ENCODE results near the gene TSFM. TPM values are rescaled to one million over a fixed set of nuclear protein-coding genes. Genes with fewer than 3 reads are reported as not detected.

The TSFM gene
- polyA plus RNA-seq, 3 donors: 4.5 to 22.6 (median 21.8) TPM

- 71% methylated on average over 1 of the region's 3 CpGs for WGBS (ENCODE audit: insufficient coverage)
- Histone ChIP-seq H3K36me3 (replicated peaks in 1 of 2; ENCODE audit: control insufficient read depth in 1 of 2, insufficient read depth in 2 of 2, low read length in 2 of 2) (peaks cover 8 to 16% of the 10 kb centered on the region in 2 donors), H3K4me1 (ENCODE audit: control insufficient read depth in 1 of 2, insufficient read depth in 2 of 2, low read length in 2 of 2) (peaks cover 81 to 89% of the 10 kb centered on the region in 2 donors), H3K9me3 (replicated peaks in 1 of 2; ENCODE audit: control insufficient read depth in 1 of 2, insufficient read depth in 1 of 2, low read length in 2 of 2) (no peaks in the 10 kb centered on the region), H2AFZ (ENCODE audit: insufficient read depth, low read depth, low read length, poor library complexity, severe bottlenecking) (no peak overlapping the region), H3K79me2 (ENCODE audit: insufficient read depth, low read length) (peaks cover 100% of the 10 kb centered on the region), H3K4me2 (replicated peaks; ENCODE audit: extremely low read depth, low read length, poor library complexity, severe bottlenecking) (no peak overlapping the region), H3K27me3 (ENCODE audit: control insufficient read depth in 2 of 2, insufficient read depth in 2 of 2, low read length in 2 of 2) (no peaks in the 10 kb centered on the region), H3K27ac (ENCODE audit: low read depth in 1 of 2, low read length in 2 of 2) (peak overlapping the region in 1 of 2 donors; percentile 25), H3K4me3 (replicated peaks in 1 of 3; ENCODE audit: low read depth in 2 of 3, low read length in 3 of 3) (no peak overlapping the region), H3K9ac (ENCODE audit: insufficient read depth, low read length, poor library complexity, severe bottlenecking) (no peak overlapping the region), H4K20me1 (ENCODE audit: insufficient read depth, low read length) (peaks cover 100% of the 10 kb centered on the region)
- no peak for TF ChIP-seq CTCF (IDR thresholded peaks at IDR 0.05)
- Mint-ChIP-seq H3K27me3 (ENCODE audit: low read depth in 3 of 3) (no peaks in the 10 kb centered on the region), H3K4me3 (no peak overlapping the region), H3K27ac (peak overlapping the region in 4 of 7 donors; percentile 1 to 81 (median 66)), H3K9me3 (no peaks in the 10 kb centered on the region), H3K36me3 (peaks cover 13 to 20% of the 10 kb centered on the region in 2 donors), H3K4me1 (peaks cover 89% of the 10 kb centered on the region)
- no peak for DNase-seq
- intact Hi-C loops (cut with micrococcal nuclease): no loop called here
These were observed 51.1 kb downstream of the TSFM start for GRCh38 chr12:57833672-57834071.

GRCh38 chr12:57834086-57834876 lies 51.7 kb downstream of the TSFM start:
- H3K4me2 ChIP-seq (replicated peaks; ENCODE audit: extremely low read depth, low read length, poor library complexity, severe bottlenecking): no peak overlapping the region
- intact Hi-C loops (cut with micrococcal nuclease): no loop called here
- H3K4me1 ChIP-seq (ENCODE audit: control insufficient read depth in 1 of 2, insufficient read depth in 2 of 2, low read length in 2 of 2): peaks cover 86 to 95% of the 10 kb centered on the region in 2 donors
- Mint-ChIP-seq H3K9me3 (no peaks in the 10 kb centered on the region), H3K4me1 (peaks cover 91% of the 10 kb centered on the region), H3K27ac (peak overlapping the region in 2 of 7 donors; percentile 25 to 37), H3K27me3 (ENCODE audit: low read depth in 3 of 3) (no peaks in the 10 kb centered on the region), H3K36me3 (peaks cover 7 to 14% of the 10 kb centered on the region in 2 donors), H3K4me3 (peak overlapping the region in 1 of 2 donors; percentile 41)
- H3K27ac ChIP-seq (ENCODE audit: low read depth in 1 of 2, low read length in 2 of 2): peak overlapping the region in 1 of 2 donors; percentile 29
- peaks cover 100% of the 10 kb centered on the region for H3K79me2 ChIP-seq (ENCODE audit: insufficient read depth, low read length)
- no peak overlapping the region for H2AFZ ChIP-seq (ENCODE audit: insufficient read depth, low read depth, low read length, poor library complexity, severe bottlenecking)
- peaks cover 2 to 10% of the 10 kb centered on the region in 2 donors for H3K36me3 ChIP-seq (replicated peaks in 1 of 2; ENCODE audit: control insufficient read depth in 1 of 2, insufficient read depth in 2 of 2, low read length in 2 of 2)
- H3K27me3 ChIP-seq (ENCODE audit: control insufficient read depth in 2 of 2, insufficient read depth in 2 of 2, low read length in 2 of 2): no peaks in the 10 kb centered on the region
- H3K9me3 ChIP-seq (replicated peaks in 1 of 2; ENCODE audit: control insufficient read depth in 1 of 2, insufficient read depth in 1 of 2, low read length in 2 of 2): no peaks in the 10 kb centered on the region
- WGBS (ENCODE audit: insufficient coverage): no CpG with 5 or more reads among the region's 1 CpG
- TF ChIP-seq CTCF (IDR thresholded peaks at IDR 0.05): no peak
- no peak for DNase-seq
- no peak overlapping the region for H3K9ac ChIP-seq (ENCODE audit: insufficient read depth, low read length, poor library complexity, severe bottlenecking)
- peaks cover 100% of the 10 kb centered on the region for H4K20me1 ChIP-seq (ENCODE audit: insufficient read depth, low read length)
- no peak overlapping the region for H3K4me3 ChIP-seq (replicated peaks in 1 of 3; ENCODE audit: low read depth in 2 of 3, low read length in 3 of 3)

Data from CD14-positive monocyte (primary cell).